T-cell (primary cell): ENCODE results near the gene SRGAP1. TPM values are rescaled to one million over a fixed set of nuclear protein-coding genes. Genes with fewer than 3 reads are reported as not detected.

Experiments used
- ATAC-seq, 4 experiments: fragments of 200-7000 bp in 3 of 4; fragments of 150-1000 bp in 1 of 4; cut with Tn5 transposase; replicated peaks in 1 of 4; 1 replicate in 3 of 4; 2 replicates in 1 of 4; pipeline ENCODE4 v1.10.0; 2021; ENCODE audit warnings: moderate library complexity in 3 of 4, mild to moderate bottlenecking in 2 of 4, moderate number of reproducible peaks in 1 of 4
- CTCF ChIA-PET, 2 donors: fragments of 300-600 bp; sonication (Branson Sonifier 250); formaldehyde crosslinking; loops; one replicate each; lab custom pipeline; 2022; ENCODE audit warnings: antibody characterized with exemption in 2 of 2; lab: Charles Lee
- POLR2A ChIA-PET, 2 donors: fragments of 300-600 bp; sonication (Branson Sonifier 250); formaldehyde crosslinking; loops; one replicate each; lab custom pipeline; 2022; ENCODE audit warnings: antibody characterized with exemption in 2 of 2; lab: Charles Lee
- DNase-seq, 35 experiments: peaks; one replicate each; pipeline versions ENCODE4 v3.0.0 to v3.0.0-alpha.2; 2013 to 2023
- H3K27ac ChIP-seq: one replicate; pipeline ENCODE4 v1.5.1; 2013; ENCODE audit warnings: low read length
- H3K27me3 ChIP-seq, 2 experiments: replicated peaks in 1 of 2; 1 replicate in 1 of 2; 2 replicates in 1 of 2; pipeline versions ENCODE4 v1.6.1 to v1.7.0; 2013; ENCODE audit warnings: low read length in 1 of 2, mixed read lengths in 1 of 2; ENCODE audit not compliant: control insufficient read depth in 2 of 2, insufficient read depth in 2 of 2; ENCODE audit errors: extremely low read depth in 1 of 2
- H3K36me3 ChIP-seq, 2 donors: 1 replicate in 1 of 2; 2 replicates in 1 of 2; pipeline versions ENCODE4 v1.6.1 to v1.7.0; 2013; ENCODE audit warnings: low read length in 1 of 2; ENCODE audit not compliant: control insufficient read depth in 2 of 2, insufficient read depth in 1 of 2; ENCODE audit errors: extremely low read depth in 1 of 2
- H3K4me1 ChIP-seq, 2 experiments: 1 replicate in 1 of 2; 2 replicates in 1 of 2; pipeline versions ENCODE4 v1.6.1 to v1.7.0; 2013; ENCODE audit warnings: low read length in 2 of 2, mixed read lengths in 1 of 2; ENCODE audit not compliant: insufficient read depth in 2 of 2, control insufficient read depth in 1 of 2; ENCODE audit errors: extremely low read depth in 1 of 2
- H3K4me3 ChIP-seq, 2 donors: 1 replicate in 1 of 2; 2 replicates in 1 of 2; pipeline versions ENCODE4 v1.5.1 to v1.7.0; 2013; ENCODE audit warnings: mild to moderate bottlenecking in 2 of 2, low read length in 1 of 2, moderate library complexity in 1 of 2; ENCODE audit not compliant: control insufficient read depth in 1 of 2; ENCODE audit errors: extremely low read depth in 1 of 2
- H3K9me3 ChIP-seq: 2 replicates; pipeline ENCODE4 v1.7.0; 2013
- H3K27ac Mint-ChIP-seq, 2 donors: one replicate each; pipeline ENCODE4 v1.8.0; 2020 to 2021; ENCODE audit warnings: mild to moderate bottlenecking in 2 of 2, mixed read lengths in 2 of 2
- H3K27me3 Mint-ChIP-seq, 2 donors: one replicate each; pipeline ENCODE4 v1.8.0; 2021 to 2022; ENCODE audit warnings: mixed read lengths in 2 of 2
- H3K36me3 Mint-ChIP-seq: one replicate; pipeline ENCODE4 v1.8.0; 2021; ENCODE audit warnings: mixed read lengths
- H3K4me1 Mint-ChIP-seq, 3 donors: one replicate each; pipeline ENCODE4 v1.8.0; 2020 to 2022; ENCODE audit warnings: mixed read lengths in 3 of 3, mild to moderate bottlenecking in 1 of 3
- H3K4me3 Mint-ChIP-seq, 3 donors: one replicate each; pipeline ENCODE4 v1.8.0; 2020 to 2022; ENCODE audit warnings: mild to moderate bottlenecking in 3 of 3, mixed read lengths in 3 of 3, moderate library complexity in 3 of 3
- H3K9me3 Mint-ChIP-seq, 3 donors: one replicate each; pipeline ENCODE4 v1.8.0; 2020 to 2022; ENCODE audit warnings: mixed read lengths in 3 of 3
- WGBS: methylation state at CpG from one replicate; pipeline ENCODE4 v1.1.5; 2013; ENCODE audit warnings: missing lambda C conversion rate; ENCODE audit not compliant: insufficient coverage; 5-methylcytosine and 5-hydroxymethylcytosine counted together
- total RNA-seq, 35 experiments: library from RNA in 6 of 35; stranded (reverse) in 6 of 35; fragments of 120-200 nt in 1 of 35; gene quantifications; one replicate each; pipeline versions ENCODE4 v1.2.1 to v1.2.4 and lab custom pipeline; 2013 to 2026

SRGAP1 gene
- total RNA-seq, 5 donors from 2014 or later (not counting 1 experiment from before 2014, with no cell fraction given): 0.07 to 0.38 (median 0.17) TPM; not detected in 1

DNA sequence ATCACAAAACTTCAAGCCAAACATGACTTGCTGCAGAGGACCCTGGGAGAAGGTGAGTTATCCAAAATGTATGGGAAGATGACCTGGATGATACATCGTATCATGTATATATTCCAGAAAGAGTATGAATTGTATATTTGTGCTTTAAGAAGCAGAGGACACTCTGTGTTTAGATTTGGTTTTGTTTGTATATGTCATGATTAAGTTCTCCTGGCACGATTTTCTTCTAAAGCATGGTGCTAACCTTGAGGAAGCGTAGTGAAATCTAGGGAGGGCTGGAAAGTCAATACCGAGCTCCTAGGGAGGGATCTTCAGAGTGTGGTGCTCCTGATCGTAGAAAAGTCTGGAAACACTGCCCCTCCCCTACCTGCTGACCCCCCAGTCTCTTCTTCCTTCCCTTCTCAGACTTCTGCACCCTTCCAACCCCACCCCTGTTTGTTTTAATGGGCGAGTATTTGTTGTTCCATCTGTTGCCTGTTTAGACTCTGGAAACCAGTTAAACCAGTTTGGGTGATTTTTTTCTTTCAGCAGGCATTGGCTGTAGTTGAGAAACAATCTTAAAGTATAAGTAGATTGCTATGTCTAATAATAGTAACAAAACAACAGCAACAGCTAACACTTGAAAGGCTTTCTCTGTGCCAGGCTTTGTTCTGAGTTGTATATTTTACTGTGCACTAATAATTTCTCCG, 236.0 kb downstream of the SRGAP1 start:
- Mint-ChIP-seq H3K36me3 (no peaks in the 10 kb centered on the region), H3K27me3 (peaks cover 6 to 8% of the 10 kb centered on the region in 2 donors), H3K4me1 (no peaks in the 10 kb centered on the region), H3K4me3 (no peak overlapping the region), H3K9me3 (no peaks in the 10 kb centered on the region), H3K27ac (no peak overlapping the region)
- Histone ChIP-seq H3K36me3 (no peaks in the 10 kb centered on the region), H3K27ac (no peak overlapping the region), H3K27me3 (no peaks in the 10 kb centered on the region), H3K4me1 (no peaks in the 10 kb centered on the region), H3K9me3 (no peaks in the 10 kb centered on the region), H3K4me3 (no peak overlapping the region)
- DNase-seq: no peak
- ATAC-seq: no peak
- 88% methylated on average over 3 of the region's 7 CpGs for WGBS
- CTCF ChIA-PET: no interaction called here
- POLR2A ChIA-PET: no interaction called here

DNA sequence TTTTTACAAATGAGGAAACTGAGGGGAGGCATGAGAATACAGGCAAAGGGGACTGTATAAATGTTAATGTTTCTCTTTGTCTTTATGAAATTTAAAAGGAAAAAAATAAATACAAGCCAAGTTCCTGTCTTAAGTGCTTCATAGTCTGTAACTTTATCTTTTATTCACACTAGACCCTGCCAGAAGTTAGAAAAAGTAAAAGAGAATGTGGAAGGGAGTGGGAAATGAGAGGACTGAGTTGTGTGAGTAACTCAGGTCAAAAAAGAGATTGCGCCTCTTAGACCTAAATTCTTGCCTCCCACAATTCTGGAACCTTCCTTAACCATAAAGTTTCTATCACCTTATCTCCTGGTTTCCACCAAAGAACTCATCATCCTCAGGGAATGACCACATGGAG, 236.5 kb downstream of the SRGAP1 start:
- Mint-ChIP-seq H3K27me3 (peaks cover 8 to 9% of the 10 kb centered on the region in 2 donors), H3K9me3 (no peaks in the 10 kb centered on the region), H3K27ac (no peak overlapping the region), H3K4me3 (no peak overlapping the region), H3K4me1 (no peaks in the 10 kb centered on the region), H3K36me3 (no peaks in the 10 kb centered on the region)
- no CpG with 5 or more reads among the region's 1 CpG for WGBS
- ChIA-PET CTCF (no interaction called here), POLR2A (no interaction called here)
- Histone ChIP-seq H3K9me3 (no peaks in the 10 kb centered on the region), H3K4me3 (no peak overlapping the region), H3K27me3 (no peaks in the 10 kb centered on the region), H3K36me3 (no peaks in the 10 kb centered on the region), H3K4me1 (no peaks in the 10 kb centered on the region), H3K27ac (no peak overlapping the region)
- ATAC-seq (no peak), DNase-seq (no peak)

DNA sequence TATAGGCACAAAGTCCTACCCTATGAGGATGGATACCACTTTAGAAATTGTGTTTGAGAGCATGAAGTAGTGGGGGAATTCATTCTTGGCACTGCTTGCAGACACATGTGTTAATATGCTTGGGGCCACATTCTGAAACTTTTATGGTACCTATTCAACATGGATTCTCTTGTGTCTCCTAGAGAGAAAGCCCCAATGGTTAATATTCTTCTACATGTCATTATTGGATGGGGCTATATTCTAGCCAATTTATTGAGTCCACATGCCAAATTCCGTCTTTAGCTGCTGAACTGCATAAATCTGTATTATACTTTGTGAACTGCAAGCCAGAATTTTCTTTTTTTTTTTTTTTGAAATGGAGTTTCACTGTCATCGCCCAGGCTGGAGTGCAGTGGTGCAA, 237.6 kb downstream of the SRGAP1 start:
- 100% methylated on average over 1 of the region's 2 CpGs for WGBS
- ChIA-PET POLR2A (no interaction called here), CTCF (no interaction called here)
- Mint-ChIP-seq H3K27me3 (peaks cover 5 to 10% of the 10 kb centered on the region in 2 donors), H3K36me3 (no peaks in the 10 kb centered on the region), H3K9me3 (no peaks in the 10 kb centered on the region), H3K4me1 (no peaks in the 10 kb centered on the region), H3K27ac (no peak overlapping the region), H3K4me3 (no peak overlapping the region)
- DNase-seq (no peak), ATAC-seq (no peak)
- Histone ChIP-seq H3K4me1 (no peaks in the 10 kb centered on the region), H3K36me3 (no peaks in the 10 kb centered on the region), H3K9me3 (no peaks in the 10 kb centered on the region), H3K27ac (no peak overlapping the region), H3K27me3 (no peaks in the 10 kb centered on the region), H3K4me3 (no peak overlapping the region)

DNA sequence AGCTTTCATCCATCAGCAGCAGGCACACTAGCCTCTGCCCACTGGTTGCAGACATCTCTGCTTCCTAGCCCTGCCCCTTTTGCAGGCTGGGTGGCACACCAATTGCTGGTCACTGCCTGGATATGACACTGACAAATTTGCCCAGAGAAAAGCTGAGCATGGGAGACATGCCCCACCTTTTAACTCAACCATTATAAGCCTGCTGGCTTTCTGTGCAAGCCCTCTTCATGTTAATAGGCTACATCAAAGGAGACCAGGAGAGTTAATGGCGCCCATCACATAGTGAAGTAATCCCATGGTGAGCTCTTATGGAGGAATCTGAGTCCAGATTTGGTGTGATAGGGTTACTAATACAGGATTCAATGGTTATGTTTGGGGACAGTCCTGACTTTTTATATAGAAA, 238.4 kb downstream of the SRGAP1 start:
- Mint-ChIP-seq H3K27me3 (peaks cover 5 to 10% of the 10 kb centered on the region in 2 donors), H3K27ac (no peak overlapping the region), H3K4me1 (no peaks in the 10 kb centered on the region), H3K4me3 (no peak overlapping the region), H3K36me3 (no peaks in the 10 kb centered on the region), H3K9me3 (no peaks in the 10 kb centered on the region)
- Histone ChIP-seq H3K9me3 (no peaks in the 10 kb centered on the region), H3K27me3 (no peaks in the 10 kb centered on the region), H3K36me3 (no peaks in the 10 kb centered on the region), H3K4me3 (no peak overlapping the region), H3K27ac (no peak overlapping the region), H3K4me1 (no peaks in the 10 kb centered on the region)
- POLR2A ChIA-PET: no interaction called here
- ATAC-seq (no peak), DNase-seq (no peak)
- no CpG with 5 or more reads among the region's 1 CpG for whole genome bisulfite sequencing
- CTCF ChIA-PET: no interaction called here

DNA sequence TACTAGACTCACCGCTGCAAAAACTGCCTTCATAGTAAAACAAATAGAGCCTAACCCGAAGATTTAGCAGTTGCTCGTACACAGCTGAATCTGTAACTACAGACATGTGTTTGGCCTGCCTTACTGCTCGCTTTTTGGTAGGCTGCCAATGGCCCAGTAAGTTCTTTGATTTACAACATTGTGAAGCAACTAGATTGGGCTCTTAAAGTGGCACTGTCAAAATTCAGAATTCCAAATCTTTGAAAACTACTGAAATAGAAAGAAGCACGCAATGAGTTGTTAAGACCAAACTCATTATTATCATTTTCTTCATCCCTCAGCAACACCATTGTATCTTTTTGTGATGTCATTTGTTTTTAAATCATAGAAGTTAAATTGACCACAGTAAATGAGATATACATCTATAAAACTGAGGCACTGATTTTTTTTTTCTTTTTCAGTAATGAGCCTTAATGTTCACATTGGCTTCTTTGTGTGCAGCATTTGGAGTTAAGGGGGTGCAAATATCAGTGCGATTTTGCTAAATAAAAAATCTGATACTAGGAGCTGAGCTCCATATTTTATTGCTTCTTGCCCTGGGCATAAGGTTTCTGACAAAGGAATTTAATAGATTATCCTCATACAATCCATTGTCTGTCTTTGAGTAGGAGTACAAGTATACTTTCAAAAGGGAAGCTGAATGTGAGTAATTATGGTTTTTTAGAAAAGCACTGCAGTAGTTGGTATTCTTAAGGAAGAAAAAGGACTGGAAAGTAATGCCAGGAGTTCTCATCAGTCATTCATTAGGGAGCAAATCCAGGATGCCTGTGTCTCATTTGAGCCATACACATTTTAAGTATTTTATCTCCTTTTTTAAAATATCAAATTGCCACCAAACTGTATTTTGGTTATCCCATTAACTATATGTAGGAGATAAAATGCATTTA, 239.0 kb downstream of the SRGAP1 start:
- DNase-seq (no peak), ATAC-seq (no peak)
- WGBS: 62% methylated on average over 4 of the region's 6 CpGs
- Histone ChIP-seq H3K27me3 (no peaks in the 10 kb centered on the region), H3K4me1 (no peaks in the 10 kb centered on the region), H3K36me3 (no peaks in the 10 kb centered on the region), H3K9me3 (no peaks in the 10 kb centered on the region), H3K4me3 (no peak overlapping the region), H3K27ac (no peak overlapping the region)
- no peaks in the 10 kb centered on the region for H3K9me3 Mint-ChIP-seq
- no peak overlapping the region for H3K27ac Mint-ChIP-seq
- CTCF ChIA-PET: no interaction called here
- H3K36me3 Mint-ChIP-seq: no peaks in the 10 kb centered on the region
- H3K4me3 Mint-ChIP-seq: no peak overlapping the region
- peaks cover 5 to 10% of the 10 kb centered on the region in 2 donors for H3K27me3 Mint-ChIP-seq
- POLR2A ChIA-PET: no interaction called here
- H3K4me1 Mint-ChIP-seq: no peaks in the 10 kb centered on the region

DNA sequence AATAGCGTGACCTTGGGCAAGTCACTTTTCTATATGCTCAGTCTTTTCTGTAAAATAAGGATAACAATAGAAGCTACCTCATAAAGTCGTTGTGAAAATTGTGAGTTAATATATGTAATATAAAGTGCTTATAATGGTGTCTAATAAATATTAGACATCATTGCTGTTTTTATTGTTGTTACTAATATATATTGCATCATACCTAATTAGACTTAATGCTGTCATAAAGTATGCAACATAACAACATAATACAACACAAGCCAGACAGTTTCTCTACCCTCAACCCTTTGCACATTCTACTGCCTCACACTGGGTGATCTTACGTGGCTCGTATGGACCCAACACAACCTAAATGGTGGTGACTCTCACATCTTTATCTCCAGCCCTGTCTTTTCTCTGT, 240.7 kb downstream of the SRGAP1 start:
- 95% methylated on average over 2 of the region's 4 CpGs for WGBS
- ChIA-PET CTCF (no interaction called here), POLR2A (no interaction called here)
- no peak for ATAC-seq
- no peaks in the 10 kb centered on the region for H3K9me3 ChIP-seq
- no peak overlapping the region for H3K4me3 ChIP-seq
- peaks cover 4 to 14% of the 10 kb centered on the region in 2 donors for H3K27me3 Mint-ChIP-seq
- no peaks in the 10 kb centered on the region for H3K4me1 ChIP-seq
- H3K27ac ChIP-seq: no peak overlapping the region
- H3K4me1 Mint-ChIP-seq: no peaks in the 10 kb centered on the region
- H3K27ac Mint-ChIP-seq: no peak overlapping the region
- no peaks in the 10 kb centered on the region for H3K36me3 Mint-ChIP-seq
- no peaks in the 10 kb centered on the region for H3K36me3 ChIP-seq
- no peak for DNase-seq
- no peak overlapping the region for H3K4me3 Mint-ChIP-seq
- no peaks in the 10 kb centered on the region for H3K9me3 Mint-ChIP-seq
- no peaks in the 10 kb centered on the region for H3K27me3 ChIP-seq
